Measurements from ENCODE around the gene CHN1. TPM values are rescaled to one million over a fixed set of nuclear protein-coding genes. Genes with fewer than 3 reads are reported as not detected.
A peak's percentile ranks its signal among the peaks of the same experiment; 100 is the strongest.

Gene CHN1
- polyA plus RNA-seq, 3 donors: 19.9 to 27.8 (median 26.1) TPM

DNA sequence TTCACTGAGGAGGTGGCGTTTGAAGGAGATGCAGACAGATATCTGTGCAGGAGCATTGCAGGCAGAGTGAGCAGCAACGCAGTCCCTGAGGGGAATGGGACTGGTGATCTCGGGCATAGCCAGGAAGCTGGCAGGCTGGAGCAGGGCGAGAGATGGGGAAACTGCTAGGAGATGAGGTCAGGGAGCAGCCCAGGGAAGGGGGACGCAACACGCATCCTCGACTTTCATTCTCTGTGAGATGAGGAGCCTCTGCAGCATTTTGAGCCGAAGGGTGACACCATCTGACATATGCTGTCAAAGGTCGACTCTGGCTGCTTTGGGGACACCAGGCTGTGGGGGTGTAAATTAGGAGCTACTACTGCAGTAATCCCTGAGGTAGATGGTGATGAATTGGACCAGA lies 236.6 kb downstream of the CHN1 start:
- DNase-seq: no peak

DNA sequence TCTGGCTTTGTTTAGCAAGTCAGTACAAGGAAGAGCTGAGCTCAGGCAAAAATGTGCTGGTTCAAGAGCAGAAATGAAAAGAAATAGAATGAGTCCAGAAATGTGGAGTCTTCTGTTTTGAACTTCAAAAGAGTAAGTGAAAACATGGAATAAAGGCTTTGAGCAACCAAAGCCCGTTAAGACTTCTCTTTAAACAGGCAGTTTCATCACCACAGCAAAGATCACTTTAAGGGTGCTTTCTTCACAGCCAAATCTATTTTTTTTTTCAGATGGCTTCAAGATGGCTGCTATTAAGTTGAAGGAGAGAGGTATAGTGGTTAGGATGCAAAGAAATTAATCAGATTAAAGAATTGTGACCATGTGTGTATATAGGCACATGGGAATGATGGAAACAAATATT lies 238.9 kb downstream of the CHN1 start:
- DNase-seq: no peak

DNA sequence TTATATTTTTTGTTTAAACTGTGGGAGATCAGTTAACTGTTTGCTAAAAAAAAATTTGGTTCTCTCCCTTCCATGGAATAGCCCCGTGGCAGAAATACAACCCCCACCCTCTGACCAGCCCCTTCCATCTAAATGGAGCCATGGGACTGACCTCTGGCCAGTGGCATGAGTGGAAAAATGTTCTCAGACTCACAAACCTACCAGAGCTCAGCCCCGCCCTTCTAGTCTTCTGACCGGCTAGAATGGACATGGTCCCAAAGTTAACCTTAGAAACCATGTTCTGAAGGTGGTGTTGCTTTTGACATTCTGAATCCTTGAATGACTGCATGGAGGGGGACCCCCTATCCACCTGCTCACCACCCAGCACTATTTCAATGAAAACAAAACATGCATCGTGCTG lies 239.6 kb downstream of the CHN1 start:
- no peak for DNase-seq

GRCh38 chr2:174764280-174765255 lies 240.6 kb downstream of the CHN1 start, which contains the start of gene CHRNA1:
Gene CHRNA1, minus strand, starts transcription at chr2:174764472. Its CDS starts 78 bp downstream, at chr2:174764394.
- DNase-seq: no peak

- DNase-seq: no peak
These were observed 241.4 kb downstream of the CHN1 start for GRCh38 chr2:174763780-174764179.

DNA sequence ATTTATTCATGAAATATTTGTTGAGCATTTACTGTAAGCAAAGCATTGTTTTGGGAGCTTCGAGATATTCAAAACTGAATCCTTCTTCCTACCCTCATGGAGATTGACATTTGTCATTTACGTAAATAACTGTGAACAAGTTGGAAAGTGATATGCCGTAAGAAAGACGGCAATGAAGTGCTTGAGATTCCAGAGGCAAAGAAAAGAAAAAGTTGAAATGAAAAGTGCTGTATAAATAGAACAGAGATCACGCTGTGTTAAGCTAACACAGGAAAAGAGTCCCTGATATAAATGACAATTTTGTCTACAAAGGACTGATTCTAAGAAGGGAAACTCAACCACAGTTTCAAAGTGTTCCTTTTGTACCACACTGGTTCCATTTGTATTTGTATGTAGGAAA lies 242.7 kb downstream of the CHN1 start:
- DNase-seq: no peak

- no peak for DNase-seq
These were observed 243.3 kb downstream of the CHN1 start for GRCh38 chr2:174761837-174762236.

- DNase-seq: peak; percentile 52
These were observed 244.2 kb downstream of the CHN1 start for GRCh38 chr2:174760845-174761473.

DNA sequence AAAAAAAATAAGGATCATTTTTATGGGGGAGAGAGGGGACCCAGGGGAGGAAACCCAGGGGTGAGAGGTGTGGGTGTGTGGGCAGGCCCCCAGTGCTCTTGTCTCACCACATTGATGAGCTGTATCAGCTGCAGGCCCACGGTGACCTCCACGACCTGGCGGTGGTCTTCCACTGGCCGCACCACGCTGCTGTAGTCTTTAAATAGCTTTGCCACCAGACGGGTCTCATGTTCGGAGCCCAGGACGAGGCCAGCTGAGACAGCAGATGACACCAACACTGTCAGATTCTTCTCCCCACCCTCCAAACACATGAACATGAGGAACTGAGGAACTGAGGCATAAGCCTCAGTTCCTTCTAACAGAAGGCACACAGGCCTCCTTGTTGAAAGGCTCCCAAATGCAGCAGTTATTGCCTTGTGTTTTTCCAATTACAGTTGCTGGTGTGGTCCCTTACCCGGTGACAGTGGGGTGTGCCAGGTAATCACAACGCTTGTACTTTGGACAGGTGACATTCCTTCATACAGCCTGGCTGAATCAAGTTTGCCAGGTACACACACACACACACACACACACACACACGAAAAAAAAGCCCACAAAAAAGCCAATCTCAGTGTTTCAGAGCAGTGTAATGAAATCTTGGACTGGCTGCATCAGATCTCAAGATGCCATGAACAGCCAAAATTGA lies 245.7 kb downstream of the CHN1 start:
- DNase-seq: no peak

DNA sequence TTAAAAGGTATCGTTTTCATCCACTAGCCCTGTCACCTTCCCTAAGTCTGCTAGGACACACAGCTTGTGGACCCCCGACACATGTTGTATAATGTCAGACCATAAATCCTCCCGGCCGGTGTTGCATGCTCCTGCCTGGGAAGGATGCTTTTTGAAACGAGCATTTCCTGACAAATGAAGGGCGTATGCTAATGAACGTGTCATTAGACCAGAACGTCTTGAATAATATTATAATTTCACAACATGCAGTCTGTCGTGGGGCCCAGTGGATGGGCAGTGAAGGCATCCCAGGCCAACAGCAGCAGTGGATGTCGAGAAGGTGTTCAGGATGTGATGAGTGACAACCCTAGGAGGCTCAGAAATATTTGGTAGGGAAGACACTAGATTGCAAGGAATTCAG lies 248.4 kb downstream of the CHN1 start:
- DNase-seq: no peak

GRCh38 chr2:174753038-174753633 lies 252.0 kb downstream of the CHN1 start:
- no peak for DNase-seq

DNA sequence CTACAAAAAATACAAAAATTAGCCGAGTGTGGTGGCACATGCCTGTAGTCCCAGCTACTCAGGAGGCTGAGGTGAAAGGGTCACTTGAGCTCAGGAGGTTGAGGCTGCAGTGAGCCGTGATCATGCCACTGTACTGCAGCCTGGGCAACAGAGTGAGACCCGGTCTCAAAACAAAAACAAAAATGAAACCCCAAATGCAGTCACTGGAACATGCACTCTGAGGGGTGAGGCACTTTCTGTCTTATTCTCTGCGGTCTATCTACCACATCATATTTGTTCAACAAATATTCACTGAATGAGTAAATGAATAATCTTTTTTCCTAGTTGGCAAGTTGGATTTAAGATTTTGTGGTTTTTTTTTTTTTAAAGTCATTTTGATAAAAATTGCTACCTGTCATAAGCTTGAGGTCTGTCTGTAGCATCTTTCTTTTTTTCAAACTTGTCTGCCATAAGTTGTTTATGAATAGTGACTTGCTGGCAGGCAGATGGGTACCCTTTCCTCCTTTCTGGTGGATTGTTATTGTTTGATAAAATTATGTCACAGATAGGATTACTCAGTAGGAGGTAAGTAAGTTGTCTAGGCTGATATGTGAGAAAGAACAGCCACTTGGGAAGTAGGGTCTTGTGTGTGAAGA lies 252.7 kb downstream of the CHN1 start:
- DNase-seq: no peak

DNA sequence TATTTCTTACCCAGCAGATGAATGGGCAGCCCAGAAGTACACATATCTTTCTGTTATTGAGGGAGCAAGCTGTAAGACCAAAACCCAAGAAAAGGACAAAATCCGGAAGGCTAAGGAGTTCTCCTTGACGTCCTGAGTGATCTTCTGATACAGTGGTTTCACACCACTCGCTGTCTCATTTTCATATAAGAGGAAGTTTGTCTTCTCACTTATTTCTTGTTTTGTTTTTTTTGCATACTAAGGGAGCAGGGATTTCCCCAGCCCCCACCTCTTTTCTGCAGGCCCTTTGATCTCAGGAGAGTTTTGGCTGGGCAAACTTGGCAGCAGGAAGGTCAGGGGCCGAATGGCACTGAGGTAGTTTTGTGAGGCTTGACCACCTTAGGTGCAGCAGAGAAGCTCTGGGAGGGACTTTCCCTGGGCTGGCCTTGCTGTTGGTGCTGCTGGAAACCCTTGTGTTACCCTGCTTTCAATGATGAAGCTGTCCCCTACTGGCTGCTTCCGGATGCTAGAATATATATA lies 254.2 kb downstream of the CHN1 start:
- no peak for DNase-seq

- DNase-seq: no peak
These were observed 255.4 kb downstream of the CHN1 start for GRCh38 chr2:174749793-174750192.

GRCh38 chr2:174748948-174749347 lies 256.2 kb downstream of the CHN1 start:
- no peak for DNase-seq

Other genes with a start within 250 kb of the CHN1 start
- 1 to 10 TPM in 2 of 3 donors, under 1 TPM in 1; 0.93 to 4.3 (median 3.3) TPM for gene CHRNA1, start 240.9 kb downstream of the CHN1 start, polyA plus RNA-seq (ENCODE audit: insufficient read length in 3 of 3)
- 10 to 100 TPM; 52.9 to 65.1 (median 60.9) TPM for gene ATF2, start 162.8 kb upstream of the CHN1 start, polyA plus RNA-seq (ENCODE audit: insufficient read length in 3 of 3)
- gene ATP5MC3, start 176.3 kb upstream of the CHN1 start, polyA plus RNA-seq (ENCODE audit: insufficient read length in 3 of 3): 100 to 1,000 TPM; 342 to 389 (median 345) TPM

Measured in renal pelvis (tissue), 4 donors.